Measurements from ENCODE around the gene UQCC5.

GRCh38 chr3:52520141-52520667, 16.2 kb upstream of the UQCC5 start:
- TF ChIP-seq EZH2phosphoT487 (IDR thresholded peaks at IDR 0.05; ENCODE audit: insufficient read depth, low read depth): no peak
- TF ChIP-seq EZH2 (IDR thresholded peaks at IDR 0.05; ENCODE audit: insufficient read depth, poor library complexity, severe bottlenecking): no peak
